Stimulated activated CD4-positive, alpha-beta T cell treated with anti-CD3 and anti-CD28 coated beads, Interleukin-4, amount 100 ng/mL, for 4 hours (primary cell): Measurements from ENCODE around the gene AFDN.

Experiments
- DNase-seq, 2 experiments: peaks; one replicate each; pipeline ENCODE4 v3.0.0-alpha.2; 2020

The AFDN gene

GRCh38 chr6:167842457-167842856 lies 15.7 kb downstream of the AFDN start:
- no peak for DNase-seq

- no peak for DNase-seq
Measured at GRCh38 chr6:167843023-167843422, 16.3 kb downstream of the AFDN start.

- DNase-seq, result no peak
Measured at GRCh38 chr6:167845856-167846255, 19.1 kb downstream of the AFDN start.

GRCh38 chr6:167846997-167847606 lies 20.4 kb downstream of the AFDN start:
- DNase-seq, result no peak

GRCh38 chr6:167847936-167848335 lies 21.2 kb downstream of the AFDN start:
- no peak for DNase-seq

- DNase-seq, result no peak
Measured at GRCh38 chr6:167848783-167849182, 22.1 kb downstream of the AFDN start.

GRCh38 chr6:167849846-167850459 lies 23.2 kb downstream of the AFDN start:
- DNase-seq, result no peak

- DNase-seq, result no peak
Measured at GRCh38 chr6:167850782-167851181, 24.1 kb downstream of the AFDN start.

- no peak for DNase-seq
Measured at GRCh38 chr6:167851370-167851952, 24.8 kb downstream of the AFDN start.

- no peak for DNase-seq
Measured at GRCh38 chr6:167855825-167856425, 29.2 kb downstream of the AFDN start.

GRCh38 chr6:167856474-167856873 lies 29.8 kb downstream of the AFDN start:
- no peak for DNase-seq

- DNase-seq, result no peak
Measured at GRCh38 chr6:167856999-167857660, 30.4 kb downstream of the AFDN start.

GRCh38 chr6:167858086-167858591 lies 31.4 kb downstream of the AFDN start:
- DNase-seq, result no peak

GRCh38 chr6:167858842-167859664 lies 32.3 kb downstream of the AFDN start:
- no peak for DNase-seq

- DNase-seq, result no peak
Measured at GRCh38 chr6:167860550-167861226, 34.0 kb downstream of the AFDN start.

- no peak for DNase-seq
Measured at GRCh38 chr6:167861424-167861823, 34.7 kb downstream of the AFDN start.

GRCh38 chr6:167863897-167864296 lies 37.2 kb downstream of the AFDN start:
- DNase-seq, result no peak

- DNase-seq, result no peak
Measured at GRCh38 chr6:167866642-167867041, 39.9 kb downstream of the AFDN start.

GRCh38 chr6:167870321-167870720 lies 43.6 kb downstream of the AFDN start:
- no peak for DNase-seq

GRCh38 chr6:167872538-167873210 lies 46.0 kb downstream of the AFDN start:
- no peak for DNase-seq
